HG02943 (cell line): Measurements from ENCODE around the gene MYO3B.
"Not testable (repeated sequence)": the region's sequence is repeated elsewhere in the genome, so short reads cannot be mapped to it uniquely, and the experiment has no call there.

Experiments used
- ATAC-seq: cut with Tn5 transposase; IDR thresholded peaks from one replicate; pipeline ENCODE4 v1.9.1; 2021; ENCODE audit warnings: mild to moderate bottlenecking, low read depth, moderate library complexity; ENCODE audit not compliant: unreplicated experiment

MYO3B gene

GRCh38 chr2:170260188-170260587 lies 82.2 kb downstream of the MYO3B start:
- ATAC-seq = no peak

DNA sequence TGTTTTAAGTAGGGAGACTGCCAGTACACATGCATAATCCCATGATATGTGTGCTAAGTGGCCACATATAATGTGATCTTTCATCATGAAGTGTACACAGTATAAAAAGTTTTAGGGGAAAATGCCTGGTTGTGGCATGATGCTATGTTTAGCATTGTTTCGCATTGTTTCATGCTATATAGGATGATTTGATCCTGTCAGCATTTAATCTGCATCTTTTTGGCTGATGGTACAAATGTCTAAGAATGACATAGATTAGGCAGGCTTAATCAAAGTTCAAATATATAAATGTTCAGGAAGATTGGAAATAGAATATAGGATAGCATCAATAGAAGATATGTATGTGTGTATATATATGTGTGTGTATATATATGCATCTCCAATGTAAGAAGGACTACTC lies 83.6 kb downstream of the MYO3B start:
- no peak for ATAC-seq

- ATAC-seq = no peak
Measured at GRCh38 chr2:170262343-170262742, 84.4 kb downstream of the MYO3B start.

GRCh38 chr2:170262806-170263205 lies 84.9 kb downstream of the MYO3B start:
- no peak for ATAC-seq

DNA sequence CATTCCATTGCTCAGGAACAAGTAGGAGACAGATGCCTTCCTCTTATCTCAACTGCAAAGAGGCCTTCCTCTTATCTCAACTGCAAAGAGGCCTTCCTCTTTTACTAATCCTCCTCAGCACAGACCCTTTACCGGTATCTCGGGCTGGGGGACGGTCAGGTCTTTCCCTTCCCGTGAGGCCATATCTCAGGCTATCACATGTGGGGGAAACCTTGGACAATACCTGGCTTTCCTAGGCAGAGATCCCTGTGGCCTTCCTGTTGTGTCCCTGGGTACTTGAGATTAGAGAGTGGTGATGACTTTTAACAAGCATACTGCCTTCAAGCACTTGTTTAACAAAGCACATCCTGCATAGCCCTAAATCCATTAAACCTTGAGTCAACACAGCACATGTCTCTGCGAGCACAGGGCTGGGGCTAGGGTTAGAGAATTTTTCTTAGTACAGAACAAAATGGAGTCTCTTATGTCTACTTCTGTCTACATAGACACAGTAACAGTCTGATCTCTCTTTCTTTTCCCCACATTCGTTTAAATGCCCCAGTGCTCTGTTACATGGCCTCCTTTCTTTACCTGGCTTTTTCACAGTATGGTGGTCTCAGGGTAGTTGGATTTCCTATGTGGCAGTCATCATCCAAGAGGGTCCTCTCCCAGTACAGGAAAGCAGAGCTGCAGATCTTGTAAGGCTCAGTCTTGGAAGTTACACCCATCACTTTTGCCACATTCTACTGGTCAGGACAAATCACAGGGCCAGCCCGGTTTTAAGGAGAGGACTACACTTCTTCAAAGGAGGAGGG lies 86.0 kb downstream of the MYO3B start:
- ATAC-seq = not testable (repeated sequence)

DNA sequence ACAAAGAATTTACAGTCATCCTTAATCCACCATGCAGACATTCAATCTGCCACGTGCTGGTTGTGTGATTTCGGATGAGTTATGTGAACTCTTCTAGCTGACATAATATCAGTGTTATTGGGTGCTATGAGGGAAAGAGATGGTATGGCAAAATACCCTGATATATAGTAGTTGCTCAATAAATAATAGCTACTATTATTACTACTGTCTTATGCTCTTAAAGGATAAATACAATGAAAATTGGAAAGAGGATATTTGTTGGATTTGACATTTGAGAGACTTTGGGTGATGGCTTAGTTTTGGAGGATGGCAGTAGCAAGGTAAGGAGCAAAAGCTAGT lies 86.5 kb downstream of the MYO3B start:
- no peak for ATAC-seq

DNA sequence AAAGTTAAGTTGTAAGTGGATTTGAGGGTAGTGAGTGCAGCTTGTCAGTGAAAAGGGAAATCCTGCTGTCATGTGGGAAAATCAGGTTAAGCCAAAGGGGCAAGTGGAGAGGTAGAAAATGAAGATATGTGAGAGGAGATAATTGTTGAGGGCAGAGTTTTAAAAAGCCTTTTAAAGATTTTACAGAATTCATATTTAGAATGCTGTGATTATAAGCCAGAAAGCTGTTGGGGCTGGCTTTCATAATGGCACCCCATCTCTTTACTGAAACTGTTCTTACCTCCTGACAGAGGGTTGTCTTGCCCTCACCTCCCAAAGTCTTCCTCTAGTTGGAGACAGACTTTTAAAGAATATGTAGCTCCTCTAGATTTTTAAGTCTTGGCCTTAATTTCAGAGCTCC lies 86.9 kb downstream of the MYO3B start:
- ATAC-seq = no peak

DNA sequence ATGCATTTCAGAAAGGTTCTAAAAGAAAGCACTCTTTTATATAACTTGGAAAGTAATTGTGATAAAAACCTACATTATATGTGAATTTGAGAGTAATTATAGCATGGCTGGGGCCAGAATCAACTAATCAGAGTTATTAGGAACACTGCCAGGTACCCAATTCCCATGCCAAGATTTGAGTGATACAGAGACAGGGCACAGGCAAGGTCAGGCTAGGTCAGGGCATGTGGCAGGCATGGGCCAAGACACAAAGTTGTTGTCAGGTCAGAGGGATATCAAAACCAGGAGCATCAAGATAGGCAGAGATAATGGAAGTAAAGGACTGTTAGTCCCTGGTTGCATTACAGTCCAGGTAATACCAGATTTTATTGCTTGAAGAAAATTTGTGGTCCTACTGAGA lies 87.4 kb downstream of the MYO3B start:
- ATAC-seq = no peak

GRCh38 chr2:170266358-170266757 lies 88.4 kb downstream of the MYO3B start:
- no peak for ATAC-seq

GRCh38 chr2:170267071-170267470 lies 89.1 kb downstream of the MYO3B start:
- ATAC-seq = no peak

DNA sequence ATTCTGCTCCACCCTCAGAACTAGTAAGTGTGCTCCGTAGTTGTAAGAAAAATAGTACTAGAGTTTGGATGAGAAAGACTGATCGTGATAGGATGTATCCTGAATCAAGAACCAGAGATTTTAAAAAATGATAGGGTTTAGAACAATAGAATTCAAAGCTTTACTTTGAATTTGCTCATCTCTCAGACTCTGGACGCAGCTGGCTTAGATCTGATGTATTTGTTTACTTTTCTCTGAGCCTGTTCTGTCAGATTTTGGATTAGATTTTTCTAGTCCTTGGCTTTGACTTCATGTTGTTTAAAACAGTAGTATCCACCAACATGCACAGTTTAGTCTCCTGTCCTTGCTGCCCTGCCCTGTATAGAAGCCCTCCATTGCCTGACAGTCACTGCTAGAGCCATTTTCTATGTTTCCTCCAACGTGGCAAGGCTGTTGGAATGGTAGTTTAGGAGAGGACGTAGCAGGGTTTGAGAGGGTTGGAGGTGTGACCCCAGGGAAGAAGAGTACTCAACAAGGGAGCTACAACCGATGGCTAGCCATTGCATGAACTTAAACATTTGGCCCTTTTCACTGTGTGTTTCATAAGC lies 92.4 kb downstream of the MYO3B start:
- ATAC-seq = no peak

- ATAC-seq = no peak
Measured at GRCh38 chr2:170271340-170271739, 93.4 kb downstream of the MYO3B start.

GRCh38 chr2:170276056-170276455 lies 98.1 kb downstream of the MYO3B start:
- ATAC-seq = no peak

GRCh38 chr2:170276925-170277629 lies 99.1 kb downstream of the MYO3B start:
- no peak for ATAC-seq

GRCh38 chr2:170277951-170278350 lies 100.0 kb downstream of the MYO3B start:
- no peak for ATAC-seq

DNA sequence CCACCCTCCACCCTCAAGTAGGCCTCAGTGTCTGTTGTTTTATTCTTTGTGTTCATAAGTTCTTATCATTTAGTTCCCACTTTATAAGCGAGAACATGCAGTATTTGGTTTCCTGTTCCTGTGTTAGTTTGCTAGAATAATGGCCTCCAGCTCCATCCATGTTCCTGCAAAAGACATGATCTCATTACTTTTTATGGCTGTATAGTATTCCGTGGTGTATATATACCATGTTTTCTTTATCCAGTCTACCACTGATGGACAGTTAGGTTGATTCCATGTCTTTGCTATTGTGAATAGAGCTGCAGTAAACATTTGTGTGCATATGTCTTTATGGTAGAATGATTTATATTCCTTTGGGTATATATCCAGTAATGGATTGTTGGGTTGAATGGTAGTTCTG lies 101.7 kb downstream of the MYO3B start:
- not testable (repeated sequence) for ATAC-seq

DNA sequence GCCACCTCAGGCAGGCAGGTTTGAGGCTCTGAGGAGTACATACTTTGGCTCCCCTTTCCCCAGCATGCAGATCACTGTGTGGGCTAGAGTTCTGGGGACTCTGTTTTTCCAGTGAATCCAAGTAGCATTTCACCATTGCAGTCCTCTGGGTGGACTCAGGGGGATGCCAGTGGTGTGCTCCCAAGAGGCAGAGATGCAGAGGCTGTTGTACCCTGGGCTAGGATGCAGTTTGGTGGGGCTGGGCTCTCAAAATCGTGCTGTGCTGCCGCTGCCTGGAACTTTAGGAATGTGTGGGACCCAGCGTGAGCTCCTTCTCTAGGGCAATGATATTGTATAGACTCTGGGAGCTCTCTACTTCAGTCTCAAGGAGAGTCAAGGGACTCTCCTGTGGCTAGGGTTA lies 104.9 kb downstream of the MYO3B start:
- ATAC-seq = no peak

DNA sequence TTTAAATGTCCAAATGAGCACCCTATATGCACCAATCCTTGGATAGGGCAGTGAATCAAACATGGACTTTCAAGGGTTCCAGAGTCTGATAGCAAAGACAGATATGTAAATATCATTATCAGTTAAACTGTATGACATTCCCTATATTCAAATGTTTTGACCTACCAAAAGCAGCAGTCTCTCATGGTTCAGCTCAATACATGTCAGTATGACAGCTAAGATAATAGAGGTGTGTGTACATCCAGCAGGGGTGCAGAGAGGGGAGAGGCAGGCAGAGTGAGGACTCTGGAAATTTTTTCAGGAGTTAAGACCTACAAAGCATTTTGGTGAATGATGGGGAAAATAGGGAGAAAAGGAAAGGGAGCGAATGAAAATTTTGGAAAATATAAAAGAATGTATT lies 106.3 kb downstream of the MYO3B start:
- no peak for ATAC-seq

DNA sequence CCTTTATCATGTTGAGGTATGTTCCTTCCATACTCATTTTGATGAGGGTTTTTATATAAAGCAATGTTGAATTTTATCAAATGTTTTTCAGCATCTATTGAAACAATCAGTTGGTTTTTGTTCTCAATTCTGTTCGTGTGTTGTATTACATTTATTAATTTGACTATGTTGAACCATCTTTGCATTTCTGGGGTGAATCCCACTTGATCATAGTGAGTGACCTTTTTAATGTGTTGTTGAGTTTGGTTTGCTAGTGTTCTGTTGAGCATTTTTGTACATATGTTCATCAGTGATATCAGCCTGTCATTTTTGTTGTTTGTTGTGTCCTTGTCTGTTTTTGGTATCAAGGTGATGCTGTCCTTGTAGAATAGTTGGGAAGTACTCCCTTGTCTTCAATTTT lies 110.9 kb downstream of the MYO3B start:
- no peak for ATAC-seq

DNA sequence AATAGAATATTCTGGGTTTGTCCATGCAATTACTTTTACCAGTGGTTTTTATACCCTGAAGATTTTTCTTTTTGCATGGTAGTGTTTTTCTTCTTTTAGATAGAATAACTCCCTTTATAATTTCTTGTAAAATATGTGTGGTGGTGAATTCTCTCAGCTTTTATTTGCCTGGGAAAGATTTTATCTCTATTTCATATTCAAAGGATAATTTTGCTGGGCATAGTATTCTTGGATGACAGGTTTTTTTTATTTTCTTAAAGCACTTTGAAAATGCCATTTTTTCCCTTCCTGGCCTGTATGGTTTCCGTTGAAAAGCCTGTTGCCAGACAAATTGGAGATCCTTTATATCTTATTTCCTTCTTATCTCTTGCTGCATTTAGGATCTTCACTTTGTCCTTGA lies 113.5 kb downstream of the MYO3B start:
- no peak for ATAC-seq

GRCh38 chr2:170292415-170292814 lies 114.5 kb downstream of the MYO3B start:
- ATAC-seq = no peak

GRCh38 chr2:170297496-170297895 lies 119.5 kb downstream of the MYO3B start:
- ATAC-seq = no peak
